HepG2 (cell line): ENCODE measurements around the gene CPED1. TPM values are rescaled to one million over a fixed set of nuclear protein-coding genes. Genes with fewer than 3 reads are reported as not detected.

Experiments used
- ATAC-seq: fragments of 200-7000 bp; cut with Tn5 transposase; 3 replicates; pipeline ENCODE4 v1.9.1; 2020; ENCODE audit warnings: mild to moderate bottlenecking, moderate library complexity
- BruUV-seq: library from RNA; stranded (reverse); fragments of 400-500 nt; replicated peaks from 2 replicates; lab custom pipeline; 2021; lab: Mats Ljungman, UMichigan
- CTCF ChIA-PET: fragments of 300-600 bp; formaldehyde crosslinking; extraction: SDS; loops from one replicate; lab custom pipeline; 2021; ENCODE audit warnings: low total read pairs, inconsistent platforms, low intra/inter-chr PET ratio; lab: Yijun Ruan, JAX
- POLR2A ChIA-PET: fragments of 350-600 bp; sonication (Branson Sonifier 250); formaldehyde crosslinking; loops from one replicate; lab custom pipeline; 2020; ENCODE audit warnings: antibody characterized with exemption, inconsistent platforms; lab: Yijun Ruan, JAX
- DNase-seq: peaks from one replicate; pipeline ENCODE4 v3.0.0-alpha.2; 2015; ENCODE audit warnings: low spot score
- FAIRE-seq: peaks from 3 replicates; lab custom pipeline; 2011; peaks lifted over from hg19 to GRCh38; lab: Jason Lieb, UNC
- H2AFZ ChIP-seq: one replicate; pipeline ENCODE4 v1.6.1; 2011; ENCODE audit warnings: low read length, inconsistent platforms
- H3K27ac ChIP-seq: fragments of 300-600 bp; 3 replicates; pipeline ENCODE4 v1.8.0; 2011; ENCODE audit warnings: mixed run types, mild to moderate bottlenecking, mixed read lengths, low read length, inconsistent platforms; ENCODE audit not compliant: insufficient read depth; ENCODE audit errors: extremely low read length
- H3K27me3 ChIP-seq, 2 experiments: fragments of 200-600 bp in 1 of 2; 2 replicates in 1 of 2; 3 replicates in 1 of 2; pipeline versions ENCODE4 v1.6.0 to v1.8.0; 2011; ENCODE audit warnings: low read length in 2 of 2, mild to moderate bottlenecking in 2 of 2, moderate library complexity in 2 of 2, inconsistent platforms in 1 of 2; ENCODE audit not compliant: insufficient read depth in 2 of 2, control insufficient read depth in 1 of 2
- H3K36me3 ChIP-seq, 2 experiments: fragments of 200-600 bp in 1 of 2; replicated peaks in 1 of 2; 2 replicates in 1 of 2; 3 replicates in 1 of 2; pipeline versions ENCODE4 v1.5.1 to v1.8.0; 2011; ENCODE audit warnings: low read length in 2 of 2, inconsistent platforms in 1 of 2; ENCODE audit not compliant: insufficient read depth in 2 of 2, control insufficient read depth in 1 of 2
- H3K4me1 ChIP-seq: 2 replicates; pipeline ENCODE4 v1.5.1; 2012; ENCODE audit warnings: low read length, inconsistent platforms; ENCODE audit not compliant: insufficient read depth
- H3K4me2 ChIP-seq: 2 replicates; pipeline ENCODE4 v1.6.0; 2011; ENCODE audit warnings: low read depth, low read length, inconsistent platforms
- H3K4me3 ChIP-seq, 3 experiments: fragments of 200-600 bp in 1 of 3; sonication (generic), shearing (Covaris generic) in 1 of 3; replicated peaks in 1 of 3; 2 replicates each; pipeline ENCODE4 v1.5.1; 2011 to 2016; ENCODE audit warnings: low read length in 3 of 3, inconsistent platforms in 2 of 3, low read depth in 2 of 3, mild to moderate bottlenecking in 2 of 3, control low read depth in 1 of 3, mixed read lengths in 1 of 3; ENCODE audit not compliant: insufficient read depth in 1 of 3
- H3K79me2 ChIP-seq: one replicate; pipeline ENCODE4 v1.6.1; 2011; ENCODE audit warnings: low read length, inconsistent platforms; ENCODE audit not compliant: insufficient read depth
- H3K9ac ChIP-seq: 2 replicates; pipeline ENCODE4 v1.6.0; 2011; ENCODE audit warnings: mild to moderate bottlenecking, low read depth, low read length, inconsistent platforms; ENCODE audit not compliant: insufficient read depth
- H3K9me3 ChIP-seq: 2 replicates; pipeline ENCODE4 v1.5.1; 2012; ENCODE audit warnings: mild to moderate bottlenecking, low read length
- H4K20me1 ChIP-seq: 2 replicates; pipeline ENCODE4 v1.6.0; 2011; ENCODE audit warnings: inconsistent platforms, mild to moderate bottlenecking, low read length, moderate library complexity; ENCODE audit not compliant: insufficient read depth
- CHCHD3 ChIP-seq: sonication (generic); formaldehyde crosslinking; IDR thresholded peaks from 2 replicates; pipeline ENCODE4 v1.8.0; 2022; ENCODE audit warnings: mild to moderate bottlenecking, missing genetic modification reagents, moderate library complexity
- CHD2 ChIP-seq: IDR thresholded peaks from 2 replicates; pipeline ENCODE4 v1.6.1; 2011; ENCODE audit warnings: low read depth, low read length, improper control_type of control experiment
- ZBTB4 ChIP-seq: sonication (generic); formaldehyde crosslinking; IDR thresholded peaks from 2 replicates; pipeline ENCODE4 v1.4.0; 2020; ENCODE audit warnings: missing genetic modification reagents, mild to moderate bottlenecking, borderline replicate concordance
- WGBS: methylation state at CpG from one replicate; pipeline ENCODE4 v1.1.6; 2017; ENCODE audit warnings: low lambda C conversion rate; 5-methylcytosine and 5-hydroxymethylcytosine counted together
- in situ Hi-C: cut with HindIII; loops from 2 replicates; pipeline ENCODE4 v1.10.0; 2017; ENCODE audit warnings: low pct_unique_long_range_greater_than_20kb; ENCODE audit not compliant: extremely low pct_ligation_motif_present
- intact Hi-C: fragments of 100-400 bp; cut with micrococcal nuclease; formaldehyde crosslinking; loops from one replicate; pipeline ENCODE4 v1.10.0; 2022; ENCODE audit not compliant: unreplicated experiment
- polyA plus RNA-seq, 8 experiments: library from polyadenylated mRNA; depleted of rRNA in 3 of 8; stranded (reverse) in 7 of 8; unstranded in 1 of 8; fragments of >200 nt; fragmentation: Illumina TruSeq in 4 of 8; extraction: Trizol in 4 of 8; gene quantifications; 2 replicates each; pipeline versions ENCODE4 v1.2.1 to v1.2.3, GENCODE V29; 2011 to 2016; ENCODE audit warnings: low read depth in 4 of 8, missing spikeins in 1 of 8, mixed read lengths in 1 of 8; ENCODE audit not compliant: insufficient read depth in 1 of 8
- total RNA-seq, 5 experiments: library from RNA; depleted of rRNA; stranded (reverse); fragments of >200 nt; fragmentation: Illumina TruSeq; extraction: Trizol; gene quantifications; 2 replicates each; pipeline ENCODE4 v1.2.3, GENCODE V29; 2016; ENCODE audit warnings: low read depth in 1 of 5
- TF ChIP-seq, protein P1 (sequence below): sonication (generic); formaldehyde crosslinking; IDR thresholded peaks from 2 replicates; pipeline ENCODE4 v1.4.0; 2020; ENCODE audit warnings: mild to moderate bottlenecking, missing genetic modification reagents
- TF ChIP-seq, protein P2 (sequence below): sonication (generic); formaldehyde crosslinking; IDR thresholded peaks from 2 replicates; pipeline ENCODE4 v1.9.0; 2022; ENCODE audit warnings: missing genetic modification reagents, mild to moderate bottlenecking, borderline replicate concordance

CPED1 gene
- total and polyA plus RNA-seq, 2 of the 13 experiments (the other 11 are each of a cell fraction or from before 2014, with no cell fraction given) = 11.5 to 27.0 TPM

- ChIA-PET POLR2A (no interaction called here), CTCF (no interaction called here)
- in situ Hi-C loops (no loop called here), intact Hi-C loops (no loop called here)
- Histone ChIP-seq H2AFZ (no peak overlapping the region), H3K4me3 (no peak overlapping the region), H3K79me2 (no peaks in the 10 kb centered on the region), H3K27me3 (no peaks in the 10 kb centered on the region), H4K20me1 (no peaks in the 10 kb centered on the region), H3K4me1 (no peaks in the 10 kb centered on the region), H3K9ac (no peak overlapping the region), H3K4me2 (no peak overlapping the region), H3K9me3 (peaks cover 14% of the 10 kb centered on the region), H3K27ac (no peak overlapping the region), H3K36me3 (no peaks in the 10 kb centered on the region)
- DNase-seq (no peak), ATAC-seq (no peak), FAIRE-seq (no peak)
- TF ChIP-seq CHD2 (no peak), CHCHD3 (CRISPR knock-in tag) (no peak), ZBTB4 (CRISPR knock-in tag) (no peak)
- TF ChIP-seq, protein P1, sequence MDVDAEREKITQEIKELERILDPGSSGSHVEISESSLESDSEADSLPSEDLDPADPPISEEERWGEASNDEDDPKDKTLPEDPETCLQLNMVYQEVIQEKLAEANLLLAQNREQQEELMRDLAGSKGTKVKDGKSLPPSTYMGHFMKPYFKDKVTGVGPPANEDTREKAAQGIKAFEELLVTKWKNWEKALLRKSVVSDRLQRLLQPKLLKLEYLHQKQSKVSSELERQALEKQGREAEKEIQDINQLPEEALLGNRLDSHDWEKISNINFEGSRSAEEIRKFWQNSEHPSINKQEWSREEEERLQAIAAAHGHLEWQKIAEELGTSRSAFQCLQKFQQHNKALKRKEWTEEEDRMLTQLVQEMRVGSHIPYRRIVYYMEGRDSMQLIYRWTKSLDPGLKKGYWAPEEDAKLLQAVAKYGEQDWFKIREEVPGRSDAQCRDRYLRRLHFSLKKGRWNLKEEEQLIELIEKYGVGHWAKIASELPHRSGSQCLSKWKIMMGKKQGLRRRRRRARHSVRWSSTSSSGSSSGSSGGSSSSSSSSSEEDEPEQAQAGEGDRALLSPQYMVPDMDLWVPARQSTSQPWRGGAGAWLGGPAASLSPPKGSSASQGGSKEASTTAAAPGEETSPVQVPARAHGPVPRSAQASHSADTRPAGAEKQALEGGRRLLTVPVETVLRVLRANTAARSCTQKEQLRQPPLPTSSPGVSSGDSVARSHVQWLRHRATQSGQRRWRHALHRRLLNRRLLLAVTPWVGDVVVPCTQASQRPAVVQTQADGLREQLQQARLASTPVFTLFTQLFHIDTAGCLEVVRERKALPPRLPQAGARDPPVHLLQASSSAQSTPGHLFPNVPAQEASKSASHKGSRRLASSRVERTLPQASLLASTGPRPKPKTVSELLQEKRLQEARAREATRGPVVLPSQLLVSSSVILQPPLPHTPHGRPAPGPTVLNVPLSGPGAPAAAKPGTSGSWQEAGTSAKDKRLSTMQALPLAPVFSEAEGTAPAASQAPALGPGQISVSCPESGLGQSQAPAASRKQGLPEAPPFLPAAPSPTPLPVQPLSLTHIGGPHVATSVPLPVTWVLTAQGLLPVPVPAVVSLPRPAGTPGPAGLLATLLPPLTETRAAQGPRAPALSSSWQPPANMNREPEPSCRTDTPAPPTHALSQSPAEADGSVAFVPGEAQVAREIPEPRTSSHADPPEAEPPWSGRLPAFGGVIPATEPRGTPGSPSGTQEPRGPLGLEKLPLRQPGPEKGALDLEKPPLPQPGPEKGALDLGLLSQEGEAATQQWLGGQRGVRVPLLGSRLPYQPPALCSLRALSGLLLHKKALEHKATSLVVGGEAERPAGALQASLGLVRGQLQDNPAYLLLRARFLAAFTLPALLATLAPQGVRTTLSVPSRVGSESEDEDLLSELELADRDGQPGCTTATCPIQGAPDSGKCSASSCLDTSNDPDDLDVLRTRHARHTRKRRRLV = no peak
- TF ChIP-seq, protein P2, sequence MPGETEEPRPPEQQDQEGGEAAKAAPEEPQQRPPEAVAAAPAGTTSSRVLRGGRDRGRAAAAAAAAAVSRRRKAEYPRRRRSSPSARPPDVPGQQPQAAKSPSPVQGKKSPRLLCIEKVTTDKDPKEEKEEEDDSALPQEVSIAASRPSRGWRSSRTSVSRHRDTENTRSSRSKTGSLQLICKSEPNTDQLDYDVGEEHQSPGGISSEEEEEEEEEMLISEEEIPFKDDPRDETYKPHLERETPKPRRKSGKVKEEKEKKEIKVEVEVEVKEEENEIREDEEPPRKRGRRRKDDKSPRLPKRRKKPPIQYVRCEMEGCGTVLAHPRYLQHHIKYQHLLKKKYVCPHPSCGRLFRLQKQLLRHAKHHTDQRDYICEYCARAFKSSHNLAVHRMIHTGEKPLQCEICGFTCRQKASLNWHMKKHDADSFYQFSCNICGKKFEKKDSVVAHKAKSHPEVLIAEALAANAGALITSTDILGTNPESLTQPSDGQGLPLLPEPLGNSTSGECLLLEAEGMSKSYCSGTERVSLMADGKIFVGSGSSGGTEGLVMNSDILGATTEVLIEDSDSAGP (CRISPR knock-in tag) = no peak
- no TSS peak for BruUV-seq
- WGBS = 29% methylated on average over 3 of the region's 3 CpGs
These were observed 293.6 kb downstream of the CPED1 start for GRCh38 chr7:121282129-121282528.
